Tibial nerve (tissue), 4 donors: ENCODE data around the gene VDR.

Experiments used
- CTCF ChIP-seq, 5 experiments: fragments of 200-600 bp in 3 of 5; fragments of 450-650 bp in 2 of 5; sonication (generic) in 3 of 5; IDR thresholded peaks; one replicate each; pipeline ENCODE4 v1.5.1; 2016 to 2019; ENCODE audit warnings: antibody characterized with exemption in 5 of 5, mild to moderate bottlenecking in 3 of 5, moderate library complexity in 2 of 5
- EP300 ChIP-seq, 2 donors: sonication (generic); formaldehyde crosslinking; IDR thresholded peaks; one replicate each; pipeline ENCODE4 v1.6.1; 2017; ENCODE audit warnings: antibody characterized with exemption in 2 of 2, mild to moderate bottlenecking in 1 of 2
- POLR2A ChIP-seq, 2 donors: fragments of 450-650 bp; IDR thresholded peaks; one replicate each; pipeline ENCODE4 v1.6.1; 2017; ENCODE audit warnings: antibody characterized with exemption in 2 of 2, mild to moderate bottlenecking in 2 of 2, moderate library complexity in 2 of 2

- TF ChIP-seq CTCF (IDR thresholded peaks at IDR 0.05) (no peak), POLR2A (IDR thresholded peaks at IDR 0.05) (no peak), EP300 (IDR thresholded peaks at IDR 0.05) (no peak)
Observed at GRCh38 chr12:47856721-47857575, 47.8 kb downstream of the VDR start.
